LoVo (cell line): ENCODE data around the gene SLC8A1.

Experiments
- DNase-seq: peaks from one replicate; pipeline ENCODE4 v3.0.0-alpha.2; 2016; ENCODE audit warnings: low spot score

SLC8A1 gene

GRCh38 chr2:40353231-40353630 is 98.7 kb downstream of the SLC8A1 start:
- no peak for DNase-seq

DNA sequence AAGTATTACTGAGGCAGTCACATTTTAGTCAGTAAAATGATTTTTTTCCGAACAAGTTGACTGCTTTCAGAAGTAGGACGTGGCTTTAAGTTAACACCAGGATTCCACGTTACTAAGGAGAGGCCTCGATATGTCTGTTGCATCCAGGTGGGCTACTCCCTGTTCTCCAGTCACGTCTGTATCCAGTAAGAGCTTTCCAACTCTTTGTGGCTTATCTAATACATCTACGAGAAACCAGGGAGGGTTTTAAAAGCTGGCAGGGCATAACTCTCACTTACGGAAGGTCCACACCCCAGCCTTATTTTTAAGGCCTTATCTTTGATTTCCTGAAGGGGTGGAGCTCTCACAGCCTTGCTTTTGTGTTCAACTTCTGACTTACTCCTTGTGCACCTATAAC is 99.2 kb downstream of the SLC8A1 start:
- no peak for DNase-seq

DNA sequence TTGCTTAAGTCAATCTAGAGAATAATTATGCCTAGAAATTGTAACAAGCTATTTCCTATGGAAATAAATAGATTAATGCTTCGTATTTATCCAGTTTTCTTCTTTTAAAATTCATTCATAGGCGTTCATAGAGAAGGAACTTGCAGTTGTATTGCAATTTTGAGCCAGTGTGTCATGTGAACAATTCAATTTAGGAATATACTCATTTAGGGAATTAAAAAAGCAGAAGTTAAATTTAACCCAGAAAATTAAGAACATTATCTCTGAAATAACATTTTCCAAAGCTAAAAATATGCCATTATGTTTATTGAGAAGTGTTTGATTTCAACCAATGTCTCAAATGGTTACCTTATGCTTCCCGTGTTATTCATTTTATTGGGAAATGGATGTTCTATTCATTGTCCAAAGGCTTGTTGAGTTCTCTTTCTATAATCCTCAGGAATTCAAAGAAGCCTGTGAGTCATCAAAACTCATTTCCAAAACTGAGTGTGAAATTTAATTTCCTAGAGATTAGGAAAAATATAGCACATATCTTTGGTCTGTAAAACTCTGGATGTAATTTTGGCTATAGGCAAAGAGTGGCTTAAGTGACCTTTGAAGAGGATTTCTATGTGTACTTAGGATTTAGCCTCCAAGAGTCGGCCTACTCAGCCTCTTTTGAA is 99.7 kb downstream of the SLC8A1 start:
- DNase-seq = no peak

DNA sequence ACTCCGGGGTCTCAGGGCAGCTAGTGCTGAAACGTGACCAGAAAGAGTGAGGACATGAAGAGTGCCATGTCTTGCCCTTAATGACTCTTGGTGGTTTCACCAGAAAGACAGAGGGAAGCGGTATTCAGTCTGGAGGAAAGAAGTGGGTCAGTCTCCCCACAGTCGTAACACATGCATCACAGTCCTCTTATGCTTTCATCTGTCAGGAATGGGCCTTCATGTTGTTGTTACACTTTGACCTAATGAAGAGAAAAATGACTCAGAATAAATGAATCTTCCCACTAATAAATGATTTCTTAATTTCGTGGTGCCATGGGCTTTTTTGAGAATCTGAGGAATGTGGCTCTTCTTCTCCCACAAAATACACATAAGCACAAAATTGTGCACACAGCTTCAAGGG is 103.2 kb downstream of the SLC8A1 start:
- DNase-seq = no peak

- no peak for DNase-seq
Observed at GRCh38 chr2:40348038-40348437, 103.9 kb downstream of the SLC8A1 start.

- no peak for DNase-seq
Observed at GRCh38 chr2:40346535-40347354, 105.1 kb downstream of the SLC8A1 start.

DNA sequence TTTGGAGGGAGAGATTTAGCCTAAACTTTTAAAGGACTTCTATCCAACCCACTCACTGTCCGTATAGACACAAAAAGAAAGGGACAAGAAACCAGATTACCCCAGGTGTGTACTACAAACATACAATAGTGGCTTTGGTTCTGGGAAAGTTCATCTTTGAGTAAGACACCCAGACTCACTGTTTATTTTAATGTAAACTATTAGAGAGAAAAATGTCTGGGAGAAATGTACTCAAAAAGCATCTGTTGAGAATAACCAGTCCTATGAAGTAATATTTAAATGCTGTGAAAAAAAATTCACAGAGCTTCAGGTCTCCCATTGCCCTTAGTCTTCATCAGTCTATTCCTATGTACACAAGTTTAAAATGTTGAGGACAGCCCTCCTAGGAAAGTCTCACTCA is 107.5 kb downstream of the SLC8A1 start:
- no peak for DNase-seq

DNA sequence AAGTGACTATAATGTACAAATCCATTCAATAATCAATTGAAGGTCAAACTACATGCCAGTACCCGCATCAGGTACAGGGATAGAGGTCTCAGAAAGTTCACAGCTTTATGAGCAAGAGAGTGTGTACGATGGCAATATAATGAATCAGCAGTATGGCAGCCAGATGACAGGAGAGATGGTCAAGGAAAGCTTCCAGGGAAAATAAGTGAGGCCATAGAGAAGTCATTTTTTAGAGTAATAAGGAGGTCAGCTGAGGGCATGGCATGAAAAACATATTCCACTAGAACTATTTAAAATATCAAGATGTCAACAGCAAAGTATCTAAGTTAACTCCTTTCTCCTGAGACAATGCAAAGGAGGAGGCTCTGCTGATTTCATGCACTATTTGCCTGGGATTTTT is 108.0 kb downstream of the SLC8A1 start:
- DNase-seq = no peak

DNA sequence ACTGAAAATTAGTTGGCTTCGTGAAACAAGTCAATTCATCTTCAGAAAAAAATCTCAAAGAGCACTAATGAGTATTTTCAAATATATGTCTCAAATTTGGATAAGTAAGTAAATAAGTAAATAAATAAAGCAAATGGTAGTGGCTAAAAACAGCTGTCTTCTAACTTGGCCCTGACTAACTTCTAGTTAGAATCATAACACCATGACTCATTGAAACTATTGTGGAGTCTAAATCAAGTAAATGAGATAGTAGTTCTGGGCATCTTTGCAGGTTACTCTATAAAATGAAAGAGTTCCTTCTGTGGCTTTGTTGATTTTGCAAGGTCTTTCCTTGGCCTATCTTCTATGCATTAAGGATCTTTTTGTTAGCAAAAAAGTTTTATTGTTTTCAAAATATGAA is 110.7 kb downstream of the SLC8A1 start:
- no peak for DNase-seq

- no peak for DNase-seq
Observed at GRCh38 chr2:40339026-40339425, 112.9 kb downstream of the SLC8A1 start.

DNA sequence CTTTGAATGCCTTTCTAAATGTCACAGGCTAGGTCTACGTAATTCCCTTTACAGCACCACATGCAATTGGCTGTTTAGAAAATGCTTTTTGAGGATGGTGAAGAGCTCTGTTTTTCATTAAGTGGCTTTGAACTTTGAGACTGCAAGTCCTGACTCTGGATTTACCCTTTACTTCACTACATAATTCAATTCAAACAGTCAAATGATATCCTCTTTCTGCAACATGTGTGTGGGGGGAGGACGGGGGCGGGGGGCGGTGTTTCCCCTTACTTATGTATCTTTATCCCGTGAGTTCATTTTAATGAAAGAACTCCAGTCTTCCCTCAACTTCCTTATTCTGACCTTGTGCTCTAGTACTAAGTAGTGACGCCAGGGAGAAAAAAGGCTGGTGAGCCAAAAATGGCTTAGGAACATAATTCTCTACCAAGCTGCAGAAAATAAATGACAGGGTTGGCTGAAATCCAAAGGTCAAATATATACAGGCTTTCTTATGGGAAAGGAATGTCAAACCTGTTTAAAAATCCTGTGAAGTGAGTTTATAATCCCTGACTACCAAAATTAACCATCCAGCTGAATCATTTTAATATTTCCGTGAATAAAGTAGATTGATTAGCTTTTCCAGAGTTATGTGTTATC is 119.6 kb downstream of the SLC8A1 start:
- DNase-seq = peak; percentile 6

- DNase-seq = no peak
Observed at GRCh38 chr2:40330096-40330495, 121.8 kb downstream of the SLC8A1 start.

- no peak for DNase-seq
Observed at GRCh38 chr2:40329739-40330030, 122.2 kb downstream of the SLC8A1 start.

DNA sequence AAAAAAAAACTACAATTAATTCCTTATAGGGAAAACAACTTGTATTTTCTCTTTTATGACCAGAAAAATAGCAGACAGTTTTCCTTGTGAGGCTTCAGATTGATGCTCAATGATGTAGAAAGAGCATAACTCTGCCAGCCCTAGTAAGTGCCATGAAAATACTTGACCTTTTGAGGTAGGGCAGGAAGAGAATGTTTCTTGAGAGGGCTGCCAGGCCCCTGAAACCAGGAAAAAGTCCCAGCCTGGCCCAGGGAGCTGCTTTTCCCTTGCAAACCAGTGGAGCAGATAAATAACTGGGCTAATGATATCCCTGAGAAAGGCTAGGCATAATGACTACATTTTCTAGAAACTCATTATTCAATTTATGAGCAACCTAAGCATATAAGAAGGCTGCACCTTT is 126.8 kb downstream of the SLC8A1 start:
- no peak for DNase-seq

DNA sequence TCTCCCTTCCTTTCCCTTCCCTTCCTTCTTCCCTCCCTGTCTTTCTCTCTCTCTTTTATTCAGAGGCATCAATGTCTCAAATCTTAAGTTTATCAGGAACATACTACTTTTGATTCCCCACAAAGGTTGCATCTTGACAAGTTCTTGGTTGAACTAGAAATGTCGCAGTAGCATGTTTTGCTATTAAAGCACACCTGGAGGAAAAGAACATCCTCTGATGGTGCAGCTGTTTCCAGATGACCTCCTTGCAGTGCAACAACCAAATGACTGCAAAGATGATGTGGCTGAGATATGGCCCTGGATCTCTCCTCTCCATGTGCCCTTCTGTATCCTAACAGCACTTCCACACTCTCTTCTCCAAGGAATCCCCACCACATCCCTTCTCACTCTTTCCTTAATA is 127.2 kb downstream of the SLC8A1 start:
- no peak for DNase-seq

- no peak for DNase-seq
Observed at GRCh38 chr2:40321822-40322221, 130.1 kb downstream of the SLC8A1 start.

GRCh38 chr2:40321016-40321623 is 130.8 kb downstream of the SLC8A1 start:
- DNase-seq = no peak

DNA sequence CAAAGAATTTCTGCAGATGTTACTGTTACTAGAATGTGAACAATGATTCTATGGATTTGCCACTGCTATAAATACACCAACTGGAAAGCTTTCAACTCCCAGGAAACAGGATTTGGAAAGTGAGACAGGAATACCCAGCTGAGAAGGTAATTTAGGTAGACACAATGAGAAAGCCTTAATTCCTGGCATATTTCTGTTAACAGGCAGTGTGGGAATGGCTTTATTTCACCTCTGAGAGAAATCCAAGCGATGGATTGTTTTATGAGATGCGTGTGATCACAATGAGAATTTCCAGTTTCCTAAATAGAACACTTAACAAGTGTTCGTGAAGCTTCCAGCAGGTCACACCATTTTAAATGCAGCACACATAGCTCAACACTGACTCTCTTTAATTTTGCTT is 133.0 kb downstream of the SLC8A1 start:
- DNase-seq = no peak

DNA sequence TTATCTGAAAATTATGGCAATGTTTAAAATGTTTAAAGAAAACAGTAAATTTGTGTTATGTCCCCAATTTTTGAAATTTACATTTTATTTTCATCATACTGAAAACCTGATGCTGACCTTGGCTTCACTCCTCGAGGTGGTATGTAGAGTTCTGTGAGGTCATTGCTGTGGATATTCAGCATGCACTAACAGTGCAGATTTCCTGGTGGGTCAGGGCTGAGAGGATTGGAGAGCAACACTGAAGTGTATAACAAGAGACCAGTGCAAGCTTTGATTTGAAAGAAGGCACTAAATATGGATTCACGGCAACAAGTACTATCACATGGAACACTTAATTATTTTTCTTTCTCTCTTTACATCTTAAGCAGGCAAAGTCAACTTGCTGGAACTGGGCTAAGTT is 134.1 kb downstream of the SLC8A1 start:
- DNase-seq = no peak

DNA sequence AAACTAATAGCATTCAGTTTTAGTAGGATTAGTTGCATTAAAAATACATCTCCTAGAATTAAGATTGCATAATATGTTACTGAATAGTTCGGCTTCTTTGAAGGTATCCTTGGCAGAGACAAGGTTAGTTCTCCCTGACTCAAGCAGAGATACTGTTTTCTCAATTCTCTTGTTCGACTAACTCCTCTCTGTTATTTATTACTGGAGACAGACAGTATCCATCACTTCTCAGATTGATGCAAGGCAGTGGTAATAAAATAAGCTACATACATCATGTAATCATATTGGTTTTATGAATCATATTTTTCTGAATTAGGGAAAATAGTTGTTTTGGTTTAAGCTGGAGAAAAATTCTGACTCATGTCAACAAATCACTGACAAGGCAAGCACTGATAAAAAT is 134.8 kb downstream of the SLC8A1 start:
- DNase-seq = no peak

DNA sequence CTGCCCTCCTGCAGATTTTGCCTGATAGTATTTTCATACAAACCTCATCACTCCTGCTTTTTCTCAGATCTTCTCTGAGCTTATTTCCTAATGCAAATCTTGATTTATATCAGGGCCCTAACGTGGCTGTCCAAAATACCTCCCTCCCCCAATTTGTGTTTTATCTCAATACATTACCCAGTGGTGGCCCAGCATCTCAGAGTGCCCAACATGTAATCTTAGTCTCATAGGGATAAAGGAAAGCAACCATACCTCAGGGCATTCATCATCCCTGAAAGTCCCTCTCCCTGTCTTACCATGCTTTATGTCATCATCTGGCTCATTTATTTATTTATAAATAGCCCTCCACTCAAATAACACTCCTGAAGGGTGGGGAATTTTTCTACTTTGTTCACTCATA is 135.3 kb downstream of the SLC8A1 start:
- DNase-seq = no peak

GRCh38 chr2:40315683-40316082 is 136.2 kb downstream of the SLC8A1 start:
- no peak for DNase-seq

DNA sequence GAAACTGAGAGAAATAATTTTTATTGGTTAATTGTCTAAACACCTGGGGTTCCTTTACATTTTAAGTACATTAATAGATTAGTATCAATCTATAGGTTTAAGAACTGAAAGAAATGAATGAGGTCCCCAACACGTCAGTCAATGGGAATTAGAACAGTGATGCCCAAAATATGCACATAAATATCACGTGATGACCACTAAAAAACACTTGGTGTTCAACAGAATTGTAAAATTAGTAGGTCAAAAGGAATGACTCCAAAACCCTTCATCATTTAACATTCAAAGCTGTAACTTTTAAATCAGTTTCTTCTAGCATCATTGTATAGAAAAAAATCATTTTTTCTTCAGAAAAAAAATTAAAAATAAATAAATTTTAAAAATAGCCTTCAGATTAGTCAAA is 140.9 kb downstream of the SLC8A1 start:
- DNase-seq = no peak
